Lower lobe of right lung (tissue), 2 donors: ENCODE data around the gene CDK6. TPM values are rescaled to one million over a fixed set of nuclear protein-coding genes. Genes with fewer than 3 reads are reported as not detected.
A peak's percentile ranks its signal among the peaks of the same experiment; 100 is the strongest.

Experiments
- ATAC-seq, 2 donors: fragments of 200-7000 bp; cut with Tn5 transposase; one replicate each; pipeline ENCODE4 v1.9.1; 2020 to 2022; ENCODE audit warnings: mild to moderate bottlenecking in 2 of 2, moderate library complexity in 2 of 2
- DNase-seq: peaks from one replicate; pipeline ENCODE4 v3.0.0-alpha.2; 2020
- H3K27ac ChIP-seq: fragments of 200-600 bp; one replicate; pipeline ENCODE4 v1.8.0; 2022
- H3K27me3 ChIP-seq: fragments of 200-600 bp; one replicate; pipeline ENCODE4 v1.8.0; 2022; ENCODE audit warnings: low read depth
- H3K36me3 ChIP-seq: fragments of 200-600 bp; one replicate; pipeline ENCODE4 v1.8.0; 2022; ENCODE audit warnings: mild to moderate bottlenecking
- H3K4me1 ChIP-seq: fragments of 200-600 bp; one replicate; pipeline ENCODE4 v1.8.0; 2022
- H3K4me3 ChIP-seq: fragments of 200-600 bp; one replicate; pipeline ENCODE4 v1.8.0; 2022; ENCODE audit warnings: mild to moderate bottlenecking
- H3K9me3 ChIP-seq: fragments of 200-600 bp; one replicate; pipeline ENCODE4 v1.8.0; 2022
- CTCF ChIP-seq: fragments of 200-600 bp; IDR thresholded peaks from one replicate; pipeline ENCODE4 v1.8.0; 2022; ENCODE audit warnings: antibody characterized with exemption, mild to moderate bottlenecking
- intact Hi-C: fragments of 100-400 bp; cut with DNase I; formaldehyde crosslinking; loops from one replicate; pipeline ENCODE4 v1.11.0; 2022
- total RNA-seq: library from RNA; stranded (reverse); fragmentation: NEBNext Ultra II Directional; extraction: Animal tissue kit (Norgen Biotek cat#: 25700); gene quantifications from one replicate; pipeline ENCODE4 v1.2.1, GENCODE V29; 2021
- donor health status: DM: no; HTN: yes; CAD: no; lungs with severe emphysema.

CDK6 gene
- total RNA-seq, 1 donor from 2014 or later, result 21.7 TPM

GRCh38 chr7:92696584-92696983, 139.8 kb downstream of the CDK6 start:
- Histone ChIP-seq H3K4me3 (no peak overlapping the region), H3K27ac (peak overlapping the region; percentile 79), H3K27me3 (no peaks in the 10 kb centered on the region), H3K4me1 (peaks cover 31% of the 10 kb centered on the region), H3K36me3 (no peaks in the 10 kb centered on the region), H3K9me3 (no peaks in the 10 kb centered on the region)
- ATAC-seq, result no peak
- DNase-seq, result no peak
- intact Hi-C loops, result loop anchor here (10.0 kb wide), 1 partner anchor 138 kb away; the partner anchor contains the start of gene CDK6
- TF ChIP-seq CTCF, result no peak

- H3K4me3 ChIP-seq, result peak overlapping the region; percentile 56
- peak; percentile 40 for DNase-seq
- intact Hi-C loops, result loop anchor here (10.0 kb wide), 1 partner anchor 139 kb away; the partner anchor contains the start of gene CDK6
- peak overlapping the region; percentile 79 for H3K27ac ChIP-seq
- TF ChIP-seq CTCF, result no peak
- no peaks in the 10 kb centered on the region for H3K9me3 ChIP-seq
- H3K36me3 ChIP-seq, result no peaks in the 10 kb centered on the region
- peak; percentile 73 to 77 for ATAC-seq
- H3K4me1 ChIP-seq, result peaks cover 31% of the 10 kb centered on the region
- H3K27me3 ChIP-seq, result no peaks in the 10 kb centered on the region
Observed at GRCh38 chr7:92695308-92696261, 140.8 kb downstream of the CDK6 start.

- Histone ChIP-seq H3K9me3 (no peaks in the 10 kb centered on the region), H3K4me3 (no peak overlapping the region), H3K27ac (no peak overlapping the region), H3K36me3 (no peaks in the 10 kb centered on the region), H3K27me3 (no peaks in the 10 kb centered on the region), H3K4me1 (peaks cover 31% of the 10 kb centered on the region)
- no peak for TF ChIP-seq CTCF
- DNase-seq (no peak), ATAC-seq (no peak)
- intact Hi-C loops, result loop anchor here (10.0 kb wide), 1 partner anchor 141 kb away; the partner anchor contains the start of gene CDK6
Observed at GRCh38 chr7:92694211-92694610, 142.2 kb downstream of the CDK6 start.

GRCh38 chr7:92693519-92693918, 142.9 kb downstream of the CDK6 start:
- H3K9me3 ChIP-seq, result no peaks in the 10 kb centered on the region
- no peaks in the 10 kb centered on the region for H3K36me3 ChIP-seq
- intact Hi-C loops, result loop anchor here (10.0 kb wide), 1 partner anchor 141 kb away; the partner anchor contains the start of gene CDK6
- no peaks in the 10 kb centered on the region for H3K27me3 ChIP-seq
- H3K27ac ChIP-seq, result no peak overlapping the region
- peaks cover 25% of the 10 kb centered on the region for H3K4me1 ChIP-seq
- no peak overlapping the region for H3K4me3 ChIP-seq
- ATAC-seq (no peak), DNase-seq (no peak)
- TF ChIP-seq CTCF, result no peak

- no peak overlapping the region for H3K27ac ChIP-seq
- H3K9me3 ChIP-seq, result no peaks in the 10 kb centered on the region
- H3K27me3 ChIP-seq, result no peaks in the 10 kb centered on the region
- H3K4me3 ChIP-seq, result no peak overlapping the region
- DNase-seq (no peak), ATAC-seq (peak; percentile 50 to 58)
- peaks cover 7% of the 10 kb centered on the region for H3K4me1 ChIP-seq
- peak; percentile 58 for TF ChIP-seq CTCF
- H3K36me3 ChIP-seq, result no peaks in the 10 kb centered on the region
- intact Hi-C loops, result loop anchor here (10.0 kb wide), 1 partner anchor 143 kb away; the partner anchor contains the start of gene CDK6
Observed at GRCh38 chr7:92691578-92691977, 144.8 kb downstream of the CDK6 start.
